ENCODE measurements around the gene C11orf86.
"Not testable (repeated sequence)": the region's sequence is repeated elsewhere in the genome, so short reads cannot be mapped to it uniquely, and the experiment has no call there.

The C11orf86 gene

DNA sequence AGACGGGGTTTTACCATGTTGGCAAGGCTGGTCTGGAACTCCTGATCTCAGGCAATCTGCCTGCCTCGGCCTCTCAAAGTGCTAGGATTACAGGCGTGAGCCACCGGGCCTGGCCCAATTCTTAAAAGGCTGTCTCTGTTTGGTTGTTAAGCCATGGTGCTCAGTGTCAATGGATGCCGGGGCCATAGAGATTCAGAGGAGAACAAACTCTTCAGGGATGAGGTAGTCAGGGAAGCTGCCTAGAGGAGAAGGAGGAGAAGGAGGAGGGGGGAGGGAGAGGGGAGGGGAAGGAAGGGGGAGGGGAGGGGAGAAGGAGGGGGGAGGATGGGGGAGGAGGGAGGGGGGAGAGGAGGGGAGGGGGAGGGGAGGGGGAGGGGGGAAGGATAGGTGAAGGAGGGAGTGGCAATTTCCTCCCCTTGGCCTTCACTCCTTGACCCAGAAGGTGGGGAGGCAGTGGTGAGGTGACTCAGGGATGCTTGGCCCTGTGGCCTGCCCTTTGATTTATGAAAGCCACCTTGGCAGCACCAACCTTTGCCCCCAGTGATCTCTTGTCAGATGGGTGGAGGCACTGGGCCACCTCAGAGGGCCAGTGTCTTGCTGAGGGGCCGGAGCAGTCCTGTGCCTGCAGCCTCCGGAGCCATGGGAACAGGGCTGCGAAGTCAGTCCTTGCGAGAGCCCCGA is at the start of gene C11orf86:
Gene C11orf86 (plus strand): TSS at position 581 of the 681 bp plus-strand sequence. CDS start 59 bp downstream, at position 640.
- DNase-seq: no peak

- no peak for DNase-seq
Measured at GRCh38 chr11:66929753-66930152, 45.4 kb upstream of the C11orf86 start.

GRCh38 chr11:66932543-66932942 is 42.6 kb upstream of the C11orf86 start:
- DNase-seq: no peak

DNA sequence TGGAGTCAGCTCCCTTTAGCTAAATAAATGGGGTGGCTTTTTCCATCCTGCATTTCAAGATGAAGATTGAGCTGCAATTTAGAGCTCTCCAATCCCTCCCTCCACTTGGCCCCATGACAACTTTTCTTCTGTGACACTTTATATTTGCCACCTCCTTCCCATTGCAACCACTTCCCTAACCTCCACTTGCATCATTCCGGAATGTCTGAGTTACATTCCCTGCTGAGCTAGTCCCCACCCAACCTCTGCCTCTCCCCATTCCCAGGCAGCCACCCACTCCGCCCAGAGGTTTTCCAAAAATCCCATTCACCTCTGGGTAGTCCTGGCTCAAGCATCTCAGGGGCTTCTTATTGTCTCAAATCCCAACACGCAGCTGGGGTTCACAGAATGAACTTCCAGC is 41.6 kb upstream of the C11orf86 start:
- no peak for DNase-seq

DNA sequence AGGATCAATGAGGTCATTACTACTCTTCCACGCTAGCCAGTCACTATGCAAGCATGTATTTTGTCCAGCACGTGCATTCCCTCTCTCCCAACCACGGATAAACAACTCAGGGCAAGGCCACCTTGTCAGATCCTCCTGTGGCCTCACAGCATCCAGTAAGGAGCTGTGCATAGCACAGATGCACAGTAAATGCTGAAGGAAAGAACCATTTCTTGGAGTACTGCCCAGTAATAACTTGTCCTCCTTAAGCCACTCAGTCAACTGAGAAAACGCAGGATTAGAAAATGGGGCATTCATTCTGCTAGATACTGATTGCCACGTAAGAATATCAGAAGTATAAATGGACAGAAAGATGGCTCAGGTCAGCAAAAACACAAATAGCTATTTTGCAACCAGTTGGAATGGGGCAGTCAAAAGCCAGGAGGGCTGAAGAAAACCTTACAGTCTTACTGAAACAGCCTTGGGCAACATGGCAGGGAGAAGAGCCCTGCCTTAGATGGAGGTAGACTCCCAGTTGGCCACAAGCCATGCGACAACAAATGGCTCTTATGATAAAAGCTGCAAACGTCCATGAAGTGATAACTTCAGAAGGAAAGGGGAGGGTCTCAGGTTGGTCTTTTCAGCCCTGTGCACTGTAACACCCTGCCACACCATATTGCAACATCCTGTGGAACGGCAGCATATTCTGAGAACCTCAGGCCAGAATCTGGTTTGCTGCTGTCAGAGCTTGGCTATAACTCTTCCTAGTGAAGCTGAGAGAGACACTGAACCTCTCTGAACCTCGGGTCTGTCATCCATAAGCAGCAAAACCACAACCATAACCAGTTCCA is 39.9 kb upstream of the C11orf86 start:
- no peak for DNase-seq

DNA sequence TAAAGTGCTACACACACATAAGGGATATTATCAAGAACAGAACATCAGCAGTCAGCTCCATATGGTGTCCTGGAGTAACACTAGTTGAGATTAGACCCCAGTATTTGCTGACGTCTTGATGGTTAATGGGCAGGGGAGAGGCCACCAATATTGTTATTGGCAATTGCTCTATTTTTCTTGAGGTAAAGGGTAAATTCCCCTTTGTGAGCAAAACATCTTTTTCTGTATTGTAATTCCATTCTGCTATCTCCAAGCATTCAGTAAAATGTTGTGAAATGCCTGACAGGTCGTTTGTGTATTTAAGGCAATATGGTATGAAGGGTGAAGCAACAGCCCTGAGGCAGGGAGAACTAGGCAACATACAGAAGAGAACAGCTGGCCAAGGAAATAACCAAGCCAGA is 38.8 kb upstream of the C11orf86 start:
- DNase-seq: no peak

DNA sequence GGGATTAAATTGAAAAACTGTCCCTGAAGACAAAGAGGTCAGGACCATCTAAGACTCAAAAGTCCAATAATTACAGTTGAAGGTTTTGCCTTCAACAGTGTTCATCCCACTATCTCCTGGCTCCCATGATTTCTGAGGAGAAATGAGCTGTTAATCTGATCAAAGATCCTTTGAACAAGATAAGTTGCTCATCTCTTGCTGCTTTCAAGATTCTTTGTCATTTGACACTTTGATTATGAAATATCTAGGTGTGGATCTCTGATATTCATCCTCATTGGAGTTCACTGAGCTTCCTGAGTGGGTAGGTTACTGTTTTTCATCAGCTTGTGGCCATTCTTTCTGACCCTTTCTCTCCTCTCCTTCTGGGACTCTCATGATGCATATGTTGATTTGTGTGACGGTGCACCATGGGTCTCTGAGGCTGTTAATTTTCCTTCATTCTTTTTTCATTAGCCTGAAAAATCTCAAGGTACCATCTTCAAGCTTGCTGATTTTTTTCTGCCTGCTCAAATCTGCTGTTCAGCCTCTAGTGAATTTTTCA is 37.8 kb upstream of the C11orf86 start:
- DNase-seq: no peak

DNA sequence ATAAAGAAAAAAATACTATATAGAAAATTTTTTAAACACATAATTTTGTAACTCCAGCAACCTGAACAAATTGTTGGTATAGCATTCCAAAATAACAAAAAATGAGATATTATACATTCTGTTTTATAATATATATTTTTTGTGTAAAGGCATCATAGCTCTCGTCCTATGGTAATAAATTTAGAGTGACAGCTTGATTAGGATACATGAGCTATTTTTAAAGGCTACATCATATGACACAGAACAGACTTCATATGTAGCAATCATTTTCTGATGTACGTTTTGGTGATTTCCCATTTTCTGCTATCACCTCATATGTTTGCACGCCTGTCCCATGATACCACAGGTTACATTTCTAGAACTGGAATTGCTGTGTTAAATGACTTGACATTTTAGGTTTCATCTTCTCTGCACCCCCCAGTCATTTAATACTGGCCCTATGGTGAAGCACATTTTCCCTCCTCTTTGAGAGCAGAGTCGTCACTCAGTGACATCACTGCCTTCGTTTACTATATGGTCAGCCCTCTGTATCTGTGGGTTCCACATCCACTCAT is 36.4 kb upstream of the C11orf86 start:
- DNase-seq: no peak

DNA sequence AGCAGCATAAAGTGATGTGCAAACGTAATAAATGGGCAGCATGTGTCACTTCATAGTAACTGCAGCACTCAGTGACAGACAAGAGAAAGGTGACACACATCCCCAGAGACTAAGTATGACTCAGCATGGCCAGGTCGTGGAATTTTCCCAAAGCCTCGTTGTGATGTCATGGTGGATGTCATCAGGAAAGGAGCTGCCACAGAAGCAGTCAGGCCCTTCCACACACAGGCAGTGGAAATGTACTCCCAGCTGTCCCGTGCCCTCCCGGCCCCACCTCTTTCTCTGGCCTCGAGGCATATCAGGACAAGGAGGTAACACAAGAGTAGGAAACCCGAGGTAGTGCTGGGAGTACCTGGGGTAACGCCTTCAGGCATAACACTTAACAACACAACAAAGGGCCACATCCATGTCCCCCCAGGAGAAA is 25.0 kb upstream of the C11orf86 start:
- no peak for DNase-seq

GRCh38 chr11:66951135-66951534 is 24.0 kb upstream of the C11orf86 start:
- no peak for DNase-seq

GRCh38 chr11:66951927-66952337 is 23.2 kb upstream of the C11orf86 start:
- no peak for DNase-seq

DNA sequence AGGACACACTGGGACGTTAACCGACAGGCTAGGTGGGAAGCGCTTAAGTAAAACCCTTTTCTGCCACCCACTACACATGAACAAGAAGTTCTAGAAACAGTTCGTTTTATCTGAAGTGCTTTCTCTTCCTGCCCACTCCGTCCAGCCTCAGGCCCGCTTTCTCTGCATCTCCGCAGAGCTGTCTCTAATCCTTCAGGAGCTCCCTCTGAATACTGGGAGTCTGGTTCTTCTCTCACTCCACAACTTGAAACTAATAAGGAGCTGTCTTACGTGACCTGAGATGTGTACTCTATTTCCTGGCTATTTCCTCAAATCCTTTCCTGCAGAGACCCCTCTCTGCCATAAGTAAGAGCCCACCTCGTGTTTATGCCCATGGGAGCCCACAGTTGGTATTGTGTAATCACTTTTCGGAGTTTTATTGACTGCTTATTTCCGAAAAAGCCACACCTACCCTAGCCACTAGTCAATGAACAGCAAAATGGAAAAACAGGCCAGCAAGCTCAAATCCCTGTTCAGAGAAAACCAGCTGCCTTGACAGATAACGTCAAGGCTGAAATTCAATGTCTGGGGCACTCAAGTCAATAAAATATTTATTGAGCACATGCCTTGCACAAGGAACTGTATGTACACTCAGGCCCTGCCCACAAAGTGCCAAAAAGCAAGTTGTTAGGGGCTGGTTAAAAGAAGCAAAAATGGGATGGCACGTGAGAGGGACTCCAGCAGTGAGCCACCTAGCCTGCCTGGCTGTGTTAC is 21.8 kb upstream of the C11orf86 start:
- no peak for DNase-seq

DNA sequence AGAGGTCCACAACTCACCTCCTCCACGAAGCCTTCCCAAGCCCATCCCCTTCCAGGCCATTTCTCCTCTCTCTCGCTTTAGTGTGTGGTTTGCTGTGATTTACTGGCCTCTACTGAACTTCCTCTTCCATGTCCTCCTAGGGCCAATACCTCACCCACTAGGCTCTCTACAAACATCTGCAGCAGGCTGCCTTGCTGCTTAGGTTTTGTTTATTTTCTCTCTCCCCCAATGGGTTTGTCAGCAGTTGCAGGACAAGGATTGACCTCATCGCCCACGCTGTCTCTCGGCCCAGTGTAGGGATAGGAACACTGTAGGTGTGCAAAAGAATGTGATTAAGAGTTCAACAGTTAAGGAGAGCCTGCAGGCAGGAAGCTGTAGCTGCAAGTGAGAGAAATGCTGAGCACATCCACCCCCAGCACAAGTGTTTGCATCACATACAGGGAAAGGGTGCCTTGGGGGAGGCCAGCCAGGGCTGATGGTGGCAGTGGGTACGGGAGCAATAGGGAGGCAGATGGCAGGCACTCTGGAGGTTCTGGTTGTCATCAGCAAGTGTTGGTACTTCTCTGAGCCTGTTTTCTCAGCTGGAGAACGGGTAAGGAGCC is 18.3 kb upstream of the C11orf86 start:
- no peak for DNase-seq

- DNase-seq: peak in 1 of 2 experiments; percentile 54
Measured at GRCh38 chr11:66957971-66958231, 17.2 kb upstream of the C11orf86 start.

DNA sequence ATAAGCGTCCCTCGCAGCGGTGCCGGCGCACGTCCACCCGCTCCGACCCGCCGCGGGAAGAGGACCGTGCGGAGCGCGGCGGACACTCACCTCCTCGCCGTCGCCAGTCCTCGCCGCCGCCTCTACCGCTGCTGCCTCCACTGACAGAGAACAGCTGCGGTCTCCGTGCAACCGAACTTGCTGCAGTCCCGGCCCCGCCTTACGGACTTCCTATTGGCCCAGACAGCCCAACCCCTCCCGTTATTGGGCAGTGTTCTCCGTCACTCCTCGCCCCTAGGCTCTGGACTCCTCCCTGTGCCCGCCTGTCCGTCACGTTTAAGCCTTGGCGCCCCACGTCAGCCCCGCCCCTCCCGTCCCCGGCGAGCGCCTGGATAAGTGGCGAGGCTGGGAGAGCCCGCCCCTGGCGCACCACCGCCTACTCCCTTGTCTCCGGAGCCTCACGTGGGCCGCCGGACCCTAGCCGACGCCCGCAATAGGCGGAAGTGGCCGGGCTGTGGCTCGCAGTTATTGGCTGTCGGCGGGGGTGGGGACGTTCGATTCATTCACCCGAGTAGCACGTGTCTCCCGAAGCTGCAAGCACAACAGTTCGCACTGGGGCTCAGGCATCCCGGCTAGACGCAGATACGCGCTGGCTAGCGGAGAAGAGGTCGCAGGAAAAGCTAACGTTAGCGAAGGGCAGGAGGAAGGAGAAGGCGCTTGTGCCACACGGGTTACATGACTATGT is 16.7 kb upstream of the C11orf86 start, which contains the start of gene PC:
Gene PC (minus strand): TSS at position 152 of the 724 bp plus-strand sequence. CDS start 86,224 bp downstream, outside the sequence.
- peak; percentile 96 to 99 for DNase-seq

DNA sequence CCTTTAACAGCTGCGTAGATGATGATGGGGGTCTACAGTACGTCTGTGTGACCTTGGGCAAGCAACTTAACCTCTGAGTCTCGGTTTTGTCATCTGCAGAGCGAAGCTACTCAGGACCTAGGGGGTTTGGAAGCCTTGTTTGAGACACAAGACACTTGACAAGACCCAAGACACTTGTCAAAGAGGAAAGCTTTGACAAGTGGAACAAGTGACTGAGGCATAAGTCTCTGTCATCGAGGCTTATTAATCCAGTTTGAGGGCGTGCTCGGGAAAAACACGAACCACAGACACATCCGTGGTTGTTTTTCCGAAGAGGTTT is 16.2 kb upstream of the C11orf86 start:
- no peak for DNase-seq

GRCh38 chr11:66961691-66962213 is 13.4 kb upstream of the C11orf86 start:
- not testable (repeated sequence) for DNase-seq

DNA sequence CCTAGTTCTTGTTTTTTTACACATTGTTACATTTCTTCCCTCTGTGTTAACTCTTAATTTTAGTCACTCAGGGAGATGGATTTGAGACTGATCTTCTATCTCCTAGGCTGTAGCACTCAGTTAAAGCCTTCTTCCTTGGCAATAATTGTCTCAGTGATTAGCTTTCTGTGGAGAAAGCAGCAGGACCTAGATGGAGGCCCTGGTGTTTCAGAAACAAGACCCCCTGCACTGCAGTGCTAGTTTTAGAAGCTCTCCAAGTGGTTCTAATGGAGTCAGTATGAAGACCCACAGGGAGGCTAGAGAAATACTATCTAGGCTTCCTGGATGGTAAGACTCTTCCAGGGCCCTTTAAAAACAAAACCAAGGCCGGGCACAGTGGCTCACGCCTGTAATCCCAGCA is 12.9 kb upstream of the C11orf86 start:
- DNase-seq: no peak

- DNase-seq: no peak
Measured at GRCh38 chr11:66962801-66963200, 12.3 kb upstream of the C11orf86 start.

GRCh38 chr11:66964495-66964894 is 10.6 kb upstream of the C11orf86 start:
- no peak for DNase-seq

DNA sequence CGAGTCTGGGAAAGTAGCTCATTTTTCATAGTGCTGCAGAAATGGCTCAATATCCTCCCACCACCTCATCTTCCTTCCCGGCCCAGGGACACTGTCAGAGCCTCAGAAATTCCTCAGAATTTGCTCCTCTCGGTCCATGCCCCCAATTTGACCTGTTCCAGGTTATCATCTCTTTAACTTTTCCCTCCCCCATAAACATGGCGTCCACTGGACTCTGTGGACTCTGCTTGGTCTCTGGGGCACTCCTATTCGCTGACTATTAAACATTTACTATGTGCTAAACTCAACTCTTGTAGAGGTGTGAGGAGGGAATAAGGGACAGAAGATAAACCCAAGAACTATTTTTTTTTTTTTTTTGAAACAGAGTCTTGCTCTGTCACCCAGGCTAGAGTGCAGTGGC is 8.8 kb upstream of the C11orf86 start:
- DNase-seq: no peak

Measured in NCI-H187 (cell line).